Raji (cell line): ENCODE results near the gene RMC1.

Source experiments
- POLR2A ChIP-seq: IDR thresholded peaks from 2 replicates; pipeline ENCODE4 v1.6.1; 2011; ENCODE audit warnings: low read depth, low read length, control low read depth; ENCODE audit not compliant: insufficient read depth

RMC1 gene

DNA sequence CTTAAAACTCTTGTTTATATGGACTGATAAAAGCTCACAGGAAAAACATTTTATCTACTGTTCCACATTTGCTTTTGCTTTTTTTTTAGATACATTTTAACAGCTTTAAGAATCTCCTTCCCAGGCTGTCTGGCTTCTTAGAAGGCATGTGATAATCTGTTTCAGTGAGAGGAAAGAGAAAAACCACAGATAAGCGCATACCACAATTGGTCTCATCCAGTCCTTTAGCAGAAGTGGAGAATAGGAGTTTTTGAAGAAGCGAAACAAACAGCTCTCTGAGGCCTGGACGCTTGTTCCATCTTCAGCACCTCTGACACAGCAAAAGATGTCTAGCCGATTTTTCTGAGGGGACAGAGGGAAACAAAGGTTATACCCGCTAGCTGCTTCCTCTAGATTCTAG is 37.6 kb downstream of the RMC1 start:
- no peak for TF ChIP-seq POLR2A

GRCh38 chr18:23541349-23542093 is 38.2 kb downstream of the RMC1 start:
- no peak for TF ChIP-seq POLR2A

DNA sequence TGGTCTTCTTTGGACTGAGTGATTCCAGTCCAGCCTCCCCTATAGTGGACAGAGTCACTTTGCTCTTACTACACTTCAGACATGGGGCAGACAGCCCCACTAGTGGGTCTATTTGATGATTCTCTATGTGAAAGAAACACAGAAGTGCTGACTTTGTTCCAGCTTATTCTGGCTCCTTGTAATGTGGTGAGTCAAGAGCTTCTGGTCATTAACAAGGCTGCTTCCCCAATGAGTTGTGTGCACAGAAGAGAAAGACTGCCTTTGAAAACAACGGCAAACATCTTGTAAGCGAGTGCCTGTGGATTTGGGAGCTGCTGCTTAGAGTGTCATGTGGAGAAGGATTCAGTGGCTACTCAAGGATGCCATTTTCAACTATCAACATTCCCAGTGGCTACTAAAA is 39.1 kb downstream of the RMC1 start:
- TF ChIP-seq POLR2A: no peak

GRCh38 chr18:23545247-23545789 is 42.0 kb downstream of the RMC1 start:
- no peak for TF ChIP-seq POLR2A

- TF ChIP-seq POLR2A: no peak
Observed at GRCh38 chr18:23547306-23547705, 44.0 kb downstream of the RMC1 start.

- TF ChIP-seq POLR2A: no peak
Observed at GRCh38 chr18:23547846-23548245, 44.5 kb downstream of the RMC1 start.

GRCh38 chr18:23548275-23548674 is 45.0 kb downstream of the RMC1 start:
- TF ChIP-seq POLR2A: no peak

DNA sequence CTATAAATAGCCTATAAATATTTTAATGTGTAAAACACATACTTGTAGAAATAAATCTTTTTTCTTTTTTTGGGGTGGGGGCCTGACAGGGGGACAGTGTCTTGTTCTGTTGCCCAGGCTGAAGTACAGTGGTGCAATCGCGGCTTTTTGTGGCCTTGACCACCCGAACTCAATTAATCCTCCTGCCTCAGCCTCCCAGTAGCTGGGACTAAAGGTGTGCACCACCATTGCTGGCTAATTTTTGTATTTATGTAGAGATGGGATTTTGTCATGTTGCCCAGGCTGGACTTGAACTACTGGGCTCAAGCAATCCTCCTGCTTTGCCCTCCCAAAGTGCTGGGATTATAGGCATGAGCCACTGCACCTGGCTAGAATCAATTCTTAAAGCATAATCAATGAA is 45.4 kb downstream of the RMC1 start:
- no peak for TF ChIP-seq POLR2A

GRCh38 chr18:23550898-23551297 is 47.6 kb downstream of the RMC1 start:
- TF ChIP-seq POLR2A: no peak

DNA sequence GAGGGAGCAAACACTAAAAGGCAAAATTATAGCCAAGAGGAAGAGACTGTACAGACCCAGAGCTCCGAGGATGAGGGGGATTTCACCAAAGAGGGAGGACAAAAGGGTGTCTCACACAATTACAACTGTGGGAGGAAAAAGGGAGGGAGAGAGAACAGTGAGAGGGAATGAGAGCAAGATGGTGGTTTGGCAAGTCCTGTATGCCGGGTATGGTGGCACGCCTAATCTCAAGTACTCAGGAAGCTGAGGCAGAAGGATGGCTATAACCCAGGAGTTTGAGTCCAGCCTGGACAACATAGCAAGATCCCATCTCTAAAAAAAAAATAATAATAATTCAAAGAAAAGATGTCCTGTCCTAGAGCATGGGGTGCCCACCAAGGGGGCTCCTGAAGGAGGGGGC is 48.7 kb downstream of the RMC1 start:
- TF ChIP-seq POLR2A: no peak

DNA sequence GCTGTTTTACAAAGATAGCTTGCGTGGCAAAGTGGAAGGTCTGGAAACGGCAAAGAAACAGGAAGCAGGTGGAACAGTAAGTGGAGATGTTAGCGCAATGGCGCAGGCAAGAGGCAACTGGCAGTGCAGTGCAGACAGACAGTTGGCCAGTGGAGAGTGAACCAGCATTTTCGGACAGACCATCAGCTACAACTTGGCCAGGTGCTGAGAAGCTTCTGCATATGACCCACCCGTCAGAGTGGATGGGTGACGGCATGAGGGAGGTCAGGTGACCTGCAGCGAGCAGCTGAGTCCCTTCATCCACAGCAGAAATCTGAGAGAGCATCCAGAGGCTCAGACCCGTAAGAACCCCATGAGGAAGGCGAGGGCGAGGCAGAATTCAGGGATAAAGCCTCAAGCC is 49.2 kb downstream of the RMC1 start:
- no peak for TF ChIP-seq POLR2A

- no peak for TF ChIP-seq POLR2A
Observed at GRCh38 chr18:23553887-23554286, 50.6 kb downstream of the RMC1 start.

DNA sequence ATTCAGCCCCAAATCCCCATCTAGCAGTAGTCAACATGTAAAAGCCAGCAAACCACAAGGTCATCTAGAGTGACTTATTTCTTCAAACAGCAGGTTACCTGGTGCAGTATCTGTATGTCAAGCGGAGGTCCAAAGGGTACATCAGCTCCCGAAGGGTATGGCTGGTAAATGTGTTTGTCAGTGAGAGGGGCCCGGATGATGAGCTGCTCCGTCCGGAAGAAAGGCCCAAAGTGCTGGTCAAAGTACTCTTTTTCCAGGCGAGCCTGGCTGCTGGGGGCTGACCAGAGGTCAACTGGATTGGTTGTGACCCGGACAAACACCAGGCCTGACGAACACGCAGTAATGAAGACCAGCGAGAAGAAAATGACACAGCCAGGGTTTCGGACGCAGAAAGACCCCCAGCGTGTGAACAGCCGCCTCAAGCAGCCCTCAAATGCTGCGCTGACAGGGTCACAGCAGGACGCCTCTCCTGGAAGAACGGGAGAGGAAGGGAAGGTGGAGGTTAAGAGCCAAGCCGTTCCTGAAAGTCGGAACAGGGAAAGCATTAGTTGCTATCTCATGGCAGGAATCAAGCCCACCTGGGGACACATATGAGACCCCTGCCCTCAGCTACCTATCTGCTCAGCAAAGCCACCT is 53.0 kb downstream of the RMC1 start:
- no peak for TF ChIP-seq POLR2A

DNA sequence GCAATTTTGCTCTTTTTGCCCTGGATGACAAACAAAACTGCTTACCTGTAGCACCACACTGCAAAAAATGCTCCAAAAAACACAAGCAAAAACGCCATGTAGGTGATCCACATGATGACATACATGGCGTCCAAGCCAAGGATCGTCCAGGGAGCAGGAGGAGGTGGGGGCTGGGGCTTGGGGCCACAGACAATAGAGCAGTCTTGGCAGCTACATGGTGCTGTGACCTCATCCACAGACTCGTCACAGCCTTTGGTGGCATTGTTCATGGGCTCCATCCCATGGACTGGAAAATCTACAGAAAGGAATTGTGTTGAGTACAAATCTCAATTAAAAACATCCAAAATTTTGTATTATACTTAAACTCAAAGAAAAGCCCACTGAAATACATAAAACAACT is 56.9 kb downstream of the RMC1 start:
- no peak for TF ChIP-seq POLR2A

DNA sequence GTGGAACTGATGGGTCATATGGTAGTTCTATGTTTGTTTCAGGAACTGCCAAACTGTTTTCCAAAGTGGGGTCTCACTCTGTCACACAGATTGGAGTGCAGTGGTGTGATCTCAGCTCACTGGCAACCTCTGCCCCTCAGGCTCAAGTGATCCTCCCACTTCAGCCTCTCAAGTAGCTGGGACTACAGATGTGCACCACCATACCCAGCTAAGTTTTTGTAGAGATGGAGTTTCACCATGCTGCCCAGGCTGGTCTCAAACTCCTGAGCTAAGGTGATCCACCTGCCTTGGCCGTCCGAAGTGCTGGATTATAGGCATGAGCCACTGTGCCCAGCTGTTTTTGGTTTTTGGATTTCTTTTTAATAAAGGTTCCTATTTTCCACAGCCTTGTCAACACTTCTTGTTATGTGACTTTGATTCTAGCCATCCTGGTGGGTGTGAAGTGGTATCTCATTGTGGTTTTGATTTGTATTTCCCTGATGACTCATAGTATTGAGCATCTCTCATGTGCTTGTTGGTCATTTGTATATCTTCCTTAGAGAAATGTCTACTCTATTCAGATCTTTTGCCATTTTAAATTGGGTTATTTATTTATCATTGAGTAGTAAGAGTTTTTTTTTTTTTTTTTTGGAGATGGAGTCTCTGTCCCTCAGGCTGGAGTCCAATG is 60.2 kb downstream of the RMC1 start:
- TF ChIP-seq POLR2A: no peak
